ENCODE results near the gene CDK5. TPM values are rescaled to one million over a fixed set of nuclear protein-coding genes. Genes with fewer than 3 reads are reported as not detected.

The CDK5 gene
- total and polyA plus RNA-seq, 2 of the 13 experiments (the other 11 are each of a cell fraction or from before 2014, with no cell fraction given) = 16.4 to 21.3 TPM

GRCh38 chr7:151062399-151063211 is 4.9 kb upstream of the CDK5 start (continued):
- TF ChIP-seq UBTF (CRISPR knock-in tag; IDR thresholded peaks at IDR 0.05) (peak; percentile 40), GTF3A (CRISPR knock-in tag; conservative IDR thresholded peaks at IDR 0.05) (no peak), ELF4 (CRISPR knock-in tag; IDR thresholded peaks at IDR 0.05; ENCODE audit: borderline replicate concordance) (no peak), GATA4 (IDR thresholded peaks at IDR 0.05; ENCODE audit: borderline replicate concordance, low read depth) (peak; percentile 46), ATF5 (CRISPR knock-in tag; IDR thresholded peaks at IDR 0.05; ENCODE audit: low read depth) (no peak), GTF2F1 (IDR thresholded peaks at IDR 0.05; ENCODE audit: low read length) (no peak), ZNF629 (CRISPR knock-in tag; conservative IDR thresholded peaks at IDR 0.05) (no peak), ZNF18 (CRISPR knock-in tag; IDR thresholded peaks at IDR 0.05; ENCODE audit: insufficient replicate concordance) (no peak), MAX (IDR thresholded peaks at IDR 0.05) (peak; percentile 96), AGO2 (optimal IDR thresholded peaks at IDR 0.05; ENCODE audit: low read depth, low read length) (peak; percentile 85), ARID4A (CRISPR knock-in tag; IDR thresholded peaks at IDR 0.05; ENCODE audit: borderline replicate concordance) (peak; percentile 89), ZNF607 (CRISPR knock-in tag; IDR thresholded peaks at IDR 0.05; ENCODE audit: borderline replicate concordance) (0 out of 2 replicates have a peak, but pooled peaks have one; percentile 76), FOSL2 (CRISPR knock-in tag; IDR thresholded peaks at IDR 0.05) (peak; percentile 30; the same call in 1 of the 2 replicates), ELF3 (CRISPR knock-in tag; IDR thresholded peaks at IDR 0.05) (peak; percentile 75), ZNF660 (CRISPR knock-in tag; IDR thresholded peaks at IDR 0.05; ENCODE audit: borderline replicate concordance, low read depth) (no peak), SALL2 (CRISPR knock-in tag; IDR thresholded peaks at IDR 0.05) (0 out of 2 replicates have a peak, but pooled peaks have one; percentile 55)

All from HepG2 (cell line).